ENCODE data around the gene TBC1D3I. TPM values are rescaled to one million over a fixed set of nuclear protein-coding genes. Genes with fewer than 3 reads are reported as not detected.

Gene TBC1D3I
- total and polyA plus RNA-seq, 2 of the 4 experiments (the other 2 are of a cell fraction), result 0.07 TPM; not detected in 1

GRCh38 chr17:36205637-36206485 lies 58.5 kb downstream of the TBC1D3I start:
- intact Hi-C loops (cut with micrococcal nuclease), result no loop called here
- no peak overlapping the region for H3K4ac ChIP-seq (ENCODE audit: low read depth, low read length)
- dilution Hi-C loops (cut with HindIII; ENCODE audit: low sequenced_read_pairs, unreplicated experiment), result no loop called here
- WGBS, 2 experiments (ENCODE audit: extremely low coverage in 2 of 2, insufficient read length in 1 of 2), result 32% methylated on average over 3 of the region's 4 CpGs; no CpG with 5 or more reads in 1 of the 2 experiments
- no peak overlapping the region for H2BK120ac ChIP-seq (ENCODE audit: low read depth, low read length)
- no peak overlapping the region for H4K5ac ChIP-seq (ENCODE audit: low read depth, low read length)
- H4K8ac ChIP-seq (ENCODE audit: low read depth in 2 of 2, low read length in 2 of 2), result no peak overlapping the region
- H2BK5ac ChIP-seq (ENCODE audit: low read depth, low read length, poor library complexity, severe bottlenecking), result no peak overlapping the region
- no peaks in the 10 kb centered on the region for H3K9me3 ChIP-seq (ENCODE audit: control insufficient read depth, insufficient read depth, low read length)
- no peak overlapping the region for H3K23ac ChIP-seq (ENCODE audit: low read depth, low read length)
- no peak overlapping the region for H2AFZ ChIP-seq (replicated peaks; ENCODE audit: low read length, poor library complexity)
- no peaks in the 10 kb centered on the region for H4K20me1 ChIP-seq (ENCODE audit: insufficient read depth, low read length)
- H3K4me2 ChIP-seq (ENCODE audit: low read depth, low read length), result no peak overlapping the region
- H3K4me1 ChIP-seq (ENCODE audit: control insufficient read depth, insufficient read depth, low read length), result no peaks in the 10 kb centered on the region
- no peak overlapping the region for H2AK9ac ChIP-seq (replicated peaks; ENCODE audit: low read depth, low read length, poor library complexity)
- in situ Hi-C loops (cut with MboI; ENCODE audit: low sequenced_read_pairs), result loop anchor here (25.0 kb wide), 1 partner anchor 256 kb away; no protein-coding TSS in a partner anchor
- DNase-seq (no peak), ATAC-seq (ENCODE audit: low read depth) (no peak)
- no peak overlapping the region for H4K91ac ChIP-seq (ENCODE audit: insufficient read depth, low read depth, low read length)
- TF ChIP-seq, protein P1, sequence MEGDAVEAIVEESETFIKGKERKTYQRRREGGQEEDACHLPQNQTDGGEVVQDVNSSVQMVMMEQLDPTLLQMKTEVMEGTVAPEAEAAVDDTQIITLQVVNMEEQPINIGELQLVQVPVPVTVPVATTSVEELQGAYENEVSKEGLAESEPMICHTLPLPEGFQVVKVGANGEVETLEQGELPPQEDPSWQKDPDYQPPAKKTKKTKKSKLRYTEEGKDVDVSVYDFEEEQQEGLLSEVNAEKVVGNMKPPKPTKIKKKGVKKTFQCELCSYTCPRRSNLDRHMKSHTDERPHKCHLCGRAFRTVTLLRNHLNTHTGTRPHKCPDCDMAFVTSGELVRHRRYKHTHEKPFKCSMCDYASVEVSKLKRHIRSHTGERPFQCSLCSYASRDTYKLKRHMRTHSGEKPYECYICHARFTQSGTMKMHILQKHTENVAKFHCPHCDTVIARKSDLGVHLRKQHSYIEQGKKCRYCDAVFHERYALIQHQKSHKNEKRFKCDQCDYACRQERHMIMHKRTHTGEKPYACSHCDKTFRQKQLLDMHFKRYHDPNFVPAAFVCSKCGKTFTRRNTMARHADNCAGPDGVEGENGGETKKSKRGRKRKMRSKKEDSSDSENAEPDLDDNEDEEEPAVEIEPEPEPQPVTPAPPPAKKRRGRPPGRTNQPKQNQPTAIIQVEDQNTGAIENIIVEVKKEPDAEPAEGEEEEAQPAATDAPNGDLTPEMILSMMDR (conservative IDR thresholded peaks at IDR 0.05; ENCODE audit: low read depth, low read length), result no peak
- TF ChIP-seq MXI1 (IDR thresholded peaks at IDR 0.05; ENCODE audit: borderline replicate concordance, low read depth, low read length) (no peak), SMC3 (IDR thresholded peaks at IDR 0.05; ENCODE audit: low read depth, low read length) (no peak), NFE2L2 (IDR thresholded peaks at IDR 0.05; ENCODE audit: low read depth, low read length) (no peak), MAZ (IDR thresholded peaks at IDR 0.05; ENCODE audit: borderline replicate concordance, low read depth, low read length) (no peak), FOS (IDR thresholded peaks at IDR 0.05; ENCODE audit: low read depth, low read length) (no peak)
- no peak overlapping the region for H2BK15ac ChIP-seq (ENCODE audit: low read depth, low read length)
- ChIA-PET POLR2A (ENCODE audit: unreplicated experiment) (no interaction called here), CTCF (no interaction called here)
- H3K14ac ChIP-seq (replicated peaks; ENCODE audit: low read depth, low read length), result no peak overlapping the region
- no peaks in the 10 kb centered on the region for H3K9me1 ChIP-seq (ENCODE audit: insufficient read depth, low read length)
- no peaks in the 10 kb centered on the region for H3K79me1 ChIP-seq (ENCODE audit: low read depth in 1 of 2, low read length in 2 of 2)
- H3K4me3 ChIP-seq (ENCODE audit: insufficient read depth, low read depth, low read length), result no peak overlapping the region
- H2BK20ac ChIP-seq (ENCODE audit: low read depth, low read length), result no peak overlapping the region
- H3K36me3 ChIP-seq (ENCODE audit: control insufficient read depth, insufficient read depth, low read length), result no peaks in the 10 kb centered on the region
- BruUV-seq (replicated peaks), result no TSS peak
- peaks cover 3% of the 10 kb centered on the region; the same call in 1 of the 2 replicates for H3K27me3 ChIP-seq (ENCODE audit: control insufficient read depth, insufficient read depth, low read length)
- H2AK5ac ChIP-seq (ENCODE audit: low read depth, low read length), result no peak overlapping the region
- no peak overlapping the region for H3K9ac ChIP-seq (ENCODE audit: low read depth, low read length)
- no peak overlapping the region for H3K18ac ChIP-seq (ENCODE audit: low read depth, low read length)
- H3K56ac ChIP-seq (ENCODE audit: extremely low read depth, insufficient read depth, low read length), result no peak overlapping the region
- H3K27ac ChIP-seq (ENCODE audit: insufficient read depth, low read length), result no peak overlapping the region
